Osteoblast (primary cell): Measurements from ENCODE around the gene SERPINB4. TPM values are rescaled to one million over a fixed set of nuclear protein-coding genes. Genes with fewer than 3 reads are reported as not detected.

Source experiments
- DNase-seq: peaks from one replicate; pipeline ENCODE4 v3.0.0; 2011; ENCODE audit warnings: low spot score, mixed read lengths; ENCODE audit not compliant: insufficient read length; ENCODE audit errors: missing footprints
- H2AFZ ChIP-seq: 2 replicates; pipeline ENCODE4 v1.6.0; 2011; ENCODE audit warnings: mild to moderate bottlenecking, low read length
- H3K27ac ChIP-seq: 2 replicates; pipeline ENCODE4 v1.5.1; 2011; ENCODE audit warnings: mild to moderate bottlenecking, low read depth, low read length, moderate library complexity
- H3K27me3 ChIP-seq: 2 replicates; pipeline ENCODE4 v1.6.0; 2012; ENCODE audit warnings: mild to moderate bottlenecking, control low read depth, inconsistent platforms, low read length, moderate library complexity; ENCODE audit not compliant: insufficient read depth
- H3K36me3 ChIP-seq: 2 replicates; pipeline ENCODE4 v1.5.1; 2011; ENCODE audit warnings: mild to moderate bottlenecking, low read length, control low read depth, moderate library complexity; ENCODE audit not compliant: insufficient read depth
- H3K4me1 ChIP-seq: 2 replicates; pipeline ENCODE4 v1.5.1; 2011; ENCODE audit warnings: mild to moderate bottlenecking, low read length, control low read depth, moderate library complexity; ENCODE audit not compliant: insufficient read depth
- H3K4me2 ChIP-seq: 2 replicates; pipeline ENCODE4 v1.6.0; 2011; ENCODE audit warnings: mild to moderate bottlenecking, low read length; ENCODE audit not compliant: insufficient read depth
- H3K4me3 ChIP-seq: fragments of 200-600 bp; sonication (generic); 3 replicates; pipeline ENCODE4 v1.5.1; 2012; ENCODE audit warnings: mild to moderate bottlenecking, low read length, inconsistent platforms; ENCODE audit not compliant: insufficient read depth
- H3K79me2 ChIP-seq: 2 replicates; pipeline ENCODE4 v1.6.0; 2012; ENCODE audit warnings: mild to moderate bottlenecking, low read length, control low read depth, inconsistent platforms; ENCODE audit not compliant: insufficient read depth
- H3K9me3 ChIP-seq: 2 replicates; pipeline ENCODE4 v1.5.1; 2011; ENCODE audit warnings: low read depth, low read length, control low read depth
- H4K20me1 ChIP-seq: 2 replicates; pipeline ENCODE4 v1.6.0; 2012; ENCODE audit warnings: mild to moderate bottlenecking, low read length, control low read depth; ENCODE audit not compliant: insufficient read depth
- CTCF ChIP-seq: IDR thresholded peaks from 2 replicates; pipeline ENCODE4 v1.5.1; 2011; ENCODE audit warnings: mild to moderate bottlenecking, low read depth, low read length, moderate library complexity; ENCODE audit errors: extremely low read depth
- total RNA-seq: library from RNA; depleted of rRNA; stranded (reverse); fragments of >200 nt; gene quantifications from 2 replicates; pipeline ENCODE4 v1.2.3, GENCODE V29; 2012

The SERPINB4 gene
- total RNA-seq, 1 donor = not detected

GRCh38 chr18:63590373-63590772 lies 53.7 kb downstream of the SERPINB4 start:
- no peak for DNase-seq
- H3K27ac ChIP-seq = no peak overlapping the region
- H3K4me3 ChIP-seq = no peak overlapping the region
- no peaks in the 10 kb centered on the region for H4K20me1 ChIP-seq
- H3K27me3 ChIP-seq = peaks cover 4% of the 10 kb centered on the region
- no peaks in the 10 kb centered on the region for H3K4me1 ChIP-seq
- no peaks in the 10 kb centered on the region for H3K36me3 ChIP-seq
- no peaks in the 10 kb centered on the region for H3K79me2 ChIP-seq
- no peak overlapping the region for H2AFZ ChIP-seq
- no peak overlapping the region for H3K4me2 ChIP-seq
- TF ChIP-seq CTCF = no peak
- no peaks in the 10 kb centered on the region for H3K9me3 ChIP-seq

- Histone ChIP-seq H3K4me3 (no peak overlapping the region), H3K27ac (no peak overlapping the region), H3K79me2 (no peaks in the 10 kb centered on the region), H3K4me2 (no peak overlapping the region), H3K27me3 (peaks cover 2% of the 10 kb centered on the region), H3K4me1 (no peaks in the 10 kb centered on the region), H3K36me3 (no peaks in the 10 kb centered on the region), H4K20me1 (no peaks in the 10 kb centered on the region), H2AFZ (no peak overlapping the region), H3K9me3 (no peaks in the 10 kb centered on the region)
- TF ChIP-seq CTCF = no peak
- no peak for DNase-seq
Measured at GRCh38 chr18:63588909-63589308, 55.1 kb downstream of the SERPINB4 start.

Other genes with a start within 250 kb of the SERPINB4 start
- gene VPS4B, start 221.8 kb downstream of the SERPINB4 start, total RNA-seq = 42.4 and 47.4 TPM in 2 replicates
- not detected in 2 replicates for gene SERPINB5, start 167.3 kb downstream of the SERPINB4 start, total RNA-seq
- not detected in 2 replicates for gene SERPINB12, start 101.9 kb downstream of the SERPINB4 start, total RNA-seq
- under 0.01 TPM in 1 of 2 replicates, not detected in the other for gene SERPINB13, start 56.9 kb downstream of the SERPINB4 start, total RNA-seq
- gene SERPINB3, start 17.6 kb upstream of the SERPINB4 start, total RNA-seq = not detected in 2 replicates
- gene SERPINB11, start 58.7 kb upstream of the SERPINB4 start, total RNA-seq = not detected in 2 replicates
- 0.36 and 0.88 TPM in 2 replicates for gene SERPINB7, start 131.2 kb upstream of the SERPINB4 start, total RNA-seq
- 0.72 and 1.8 TPM in 2 replicates for gene SERPINB2, start 243.4 kb upstream of the SERPINB4 start, total RNA-seq